Spleen (tissue), 7 donors: ENCODE results near the gene GRIK4.

ENCODE experiments used
- CTCF ChIP-seq, 11 experiments: fragments of 200-600 bp in 7 of 11; fragments of 450-650 bp in 4 of 11; sonication (generic) in 4 of 11; IDR thresholded peaks in 8 of 11; conservative IDR thresholded peaks in 3 of 11; 1 replicate in 7 of 11; 2 replicates in 4 of 11; pipeline versions ENCODE4 v1.4.0 to v1.8.0; 2016 to 2021; ENCODE audit warnings: antibody characterized with exemption in 11 of 11, inconsistent platforms in 4 of 11, mild to moderate bottlenecking in 1 of 11
- POLR2A ChIP-seq, 3 donors: fragments of 450-650 bp; IDR thresholded peaks; one replicate each; pipeline ENCODE4 v1.5.1; 2017; ENCODE audit warnings: antibody characterized with exemption in 3 of 3, mild to moderate bottlenecking in 1 of 3
- POLR2AphosphoS5 ChIP-seq, 3 donors: sonication (generic); formaldehyde crosslinking; IDR thresholded peaks; one replicate each; pipeline ENCODE4 v1.5.1; 2017; ENCODE audit warnings: antibody characterized with exemption in 3 of 3
- donor health status: DM: no; HTN: no; CAD: no; lungs with moderate emphysema.
- donor health status: DM: no; HTN: no; CAD: no.
- donor health status: DM: no; HTN: no; CAD: no.

DNA sequence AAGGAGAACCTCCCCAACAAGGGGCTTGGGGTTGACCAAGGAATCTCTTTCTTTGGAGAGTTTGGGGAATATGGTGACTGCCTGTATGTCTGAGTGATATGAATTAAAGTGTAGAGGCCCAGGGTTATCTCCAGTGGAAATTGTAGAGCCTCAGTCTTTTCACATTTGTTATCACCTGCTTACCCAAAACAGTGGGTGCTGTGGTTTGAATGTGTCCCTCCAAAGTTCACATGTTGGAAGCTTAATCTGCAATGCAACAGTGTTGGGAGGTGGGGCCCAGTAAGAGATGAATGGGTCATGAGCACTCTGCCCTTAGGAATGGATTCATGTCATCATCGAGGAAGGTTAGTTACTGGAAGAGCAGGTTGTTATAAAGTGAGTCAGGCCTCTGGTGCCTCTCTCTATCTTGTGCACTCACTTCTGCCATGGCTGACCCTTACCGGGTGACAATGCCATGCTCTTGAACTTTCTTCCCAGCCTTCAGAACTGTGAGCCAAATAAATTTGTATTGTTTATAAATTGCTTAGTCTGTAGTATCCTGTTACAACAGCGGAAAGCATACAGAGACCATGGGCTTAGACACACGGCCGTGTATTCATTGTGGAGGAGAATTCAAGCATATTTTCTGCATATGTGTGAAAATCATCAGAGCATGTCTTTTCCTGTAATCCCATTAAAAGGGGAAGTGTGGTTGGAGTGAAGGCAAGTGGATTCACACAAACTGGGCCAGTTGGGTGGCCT, 398.3 kb downstream of the GRIK4 start:
- TF ChIP-seq CTCF (IDR thresholded peaks at IDR 0.05 in 8 of 11, conservative IDR thresholded peaks at IDR 0.05 in 3 of 11), result no peak
- TF ChIP-seq POLR2A (IDR thresholded peaks at IDR 0.05), result no peak
- TF ChIP-seq POLR2AphosphoS5 (IDR thresholded peaks at IDR 0.05), result no peak
